Measurements from ENCODE around the gene LITAFD. TPM values are rescaled to one million over a fixed set of nuclear protein-coding genes. Genes with fewer than 3 reads are reported as not detected.

LITAFD gene
- not detected in 2 replicates for total RNA-seq

GRCh38 chr16:8882041-8882617 is at the start of gene LITAFD:
TSS of gene LITAFD (plus strand) at chr16:8882351. CDS start at chr16:8884356, 2,005 bp downstream.

GRCh38 chr16:8868416-8869211 is 13.5 kb upstream of the LITAFD start, which contains the start of gene CARHSP1:
TSS of gene CARHSP1 (minus strand) at chr16:8869006. CDS start at chr16:8859328, 9,678 bp downstream.

Other genes with a start within 250 kb of the LITAFD start
- gene ABAT, start 207.7 kb upstream of the LITAFD start, total RNA-seq: 4.6 and 5.5 TPM in 2 replicates
- 4.8 and 4.9 TPM in 2 replicates for gene TMEM186, start 84.7 kb upstream of the LITAFD start, total RNA-seq
- 24.9 and 27.3 TPM in 2 replicates for gene PMM2, start 84.5 kb upstream of the LITAFD start, total RNA-seq
- gene CARHSP1, start 13.3 kb upstream of the LITAFD start, total RNA-seq: 190 and 203 TPM in 2 replicates
- 40.2 and 59.4 TPM in 2 replicates for gene USP7, start 81.6 kb downstream of the LITAFD start, total RNA-seq
- 55.8 and 61.7 TPM in 2 replicates for gene HAPSTR1, start 209.3 kb downstream of the LITAFD start, total RNA-seq

All from smooth muscle cell of bladder (primary cell).